ENCODE results near the gene TLN1. TPM values are rescaled to one million over a fixed set of nuclear protein-coding genes. Genes with fewer than 3 reads are reported as not detected.

TLN1 gene
- total and polyA plus RNA-seq, 10 of the 15 experiments (the other 5 are each of a cell fraction or from before 2014, with no cell fraction given) = 11.6 to 305 (median 71.9) TPM

DNA sequence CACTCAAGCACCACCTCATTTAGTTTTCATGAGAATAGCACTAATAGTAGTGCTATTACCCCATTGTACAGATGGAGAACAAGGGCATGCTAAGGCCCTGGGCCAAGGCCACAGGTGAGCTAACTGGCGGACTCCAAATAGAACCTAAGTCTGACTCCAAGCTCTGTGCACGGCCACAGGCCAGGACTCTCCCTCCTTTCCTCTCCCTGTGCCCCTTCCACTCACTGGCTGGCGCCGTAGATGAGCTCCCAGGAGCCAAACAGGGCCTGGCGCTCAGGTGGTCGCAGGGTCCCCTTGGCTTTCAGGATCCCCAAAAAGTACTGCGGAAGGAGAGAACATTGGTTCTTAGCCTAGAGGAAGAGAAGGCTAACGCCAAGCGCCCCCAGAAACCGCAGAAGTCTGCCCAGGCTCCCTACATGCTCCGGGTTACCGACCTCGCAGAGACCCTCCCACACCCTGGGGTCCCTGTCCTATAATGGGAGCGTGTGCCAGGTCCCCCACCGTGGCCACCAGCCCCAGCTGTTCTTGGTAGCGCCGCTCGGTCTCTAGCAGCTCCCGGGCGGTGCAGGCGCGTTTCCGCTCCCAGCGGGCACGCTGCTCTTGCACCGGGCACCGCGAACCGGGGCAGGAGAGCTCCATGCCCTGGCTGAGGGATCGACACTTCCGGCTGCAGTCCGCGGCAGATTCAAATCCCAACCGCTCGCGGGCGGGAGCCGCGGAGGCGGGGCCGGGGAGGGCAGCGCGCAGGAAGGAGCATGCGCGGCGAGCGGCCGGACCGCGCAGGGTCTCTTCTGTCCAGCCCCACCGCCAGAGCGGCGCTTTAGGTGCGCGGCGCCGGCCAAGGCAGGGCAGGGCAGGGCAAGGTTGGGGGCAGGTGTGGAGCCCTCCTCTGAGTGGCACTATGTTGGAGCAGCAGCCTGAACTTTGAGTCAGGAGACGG is 67.2 kb downstream of the TLN1 start, which contains the start of gene ARHGEF39 (continued):
- TF ChIP-seq RFX5 (IDR thresholded peaks at IDR 0.05; ENCODE audit: low read depth, low read length) (no peak), RELA (IDR thresholded peaks at IDR 0.05; ENCODE audit: borderline replicate concordance, partially characterized antibody) (no peak), SMAD1 (IDR thresholded peaks at IDR 0.05; ENCODE audit: low read depth, partially characterized antibody) (no peak), FOS (IDR thresholded peaks at IDR 0.05; ENCODE audit: borderline replicate concordance, extremely low read depth, insufficient read length) (no peak), CEBPB (IDR thresholded peaks at IDR 0.05; ENCODE audit: borderline replicate concordance in 1 of 2, low read depth in 2 of 2, low read length in 2 of 2) (no peak), POU2F2 (IDR thresholded peaks at IDR 0.05; ENCODE audit: borderline replicate concordance, low read depth, low read length) (no peak; the same call in 2 of the 3 replicates), MEF2A (IDR thresholded peaks at IDR 0.05; ENCODE audit: insufficient read depth, low read depth, low read length) (no peak), HCFC1 (IDR thresholded peaks at IDR 0.05; ENCODE audit: low read length) (no peak), RB1 (IDR thresholded peaks at IDR 0.05; ENCODE audit: borderline replicate concordance) (peak; percentile 63), SP1 (IDR thresholded peaks at IDR 0.05; ENCODE audit: low read depth, low read length) (no peak), TCF12 (IDR thresholded peaks at IDR 0.05; ENCODE audit: low read depth, low read length) (peak; percentile 51; the same call in 1 of the 2 replicates), IKZF2 (IDR thresholded peaks at IDR 0.05) (peak in 1 of 2 experiments; percentile 52; a peak in 1 of 4 replicates), HDAC2 (IDR thresholded peaks at IDR 0.05) (no peak), NFYB (IDR thresholded peaks at IDR 0.05; ENCODE audit: insufficient read depth, low read depth, low read length) (no peak), MYC (IDR thresholded peaks at IDR 0.05; ENCODE audit: insufficient read depth, insufficient read length, insufficient replicate concordance, low read length, severe bottlenecking) (no peak), EGR1 (IDR thresholded peaks at IDR 0.05; ENCODE audit: borderline replicate concordance in 1 of 2, low read depth in 2 of 2, low read length in 2 of 2) (peak in 1 of 2 experiments; percentile 29; a peak in 1 of 3 replicates), NBN (IDR thresholded peaks at IDR 0.05) (no peak), TBL1XR1 (IDR thresholded peaks at IDR 0.05; ENCODE audit: low read depth, low read length) (no peak)
- TF ChIP-seq, protein P1, sequence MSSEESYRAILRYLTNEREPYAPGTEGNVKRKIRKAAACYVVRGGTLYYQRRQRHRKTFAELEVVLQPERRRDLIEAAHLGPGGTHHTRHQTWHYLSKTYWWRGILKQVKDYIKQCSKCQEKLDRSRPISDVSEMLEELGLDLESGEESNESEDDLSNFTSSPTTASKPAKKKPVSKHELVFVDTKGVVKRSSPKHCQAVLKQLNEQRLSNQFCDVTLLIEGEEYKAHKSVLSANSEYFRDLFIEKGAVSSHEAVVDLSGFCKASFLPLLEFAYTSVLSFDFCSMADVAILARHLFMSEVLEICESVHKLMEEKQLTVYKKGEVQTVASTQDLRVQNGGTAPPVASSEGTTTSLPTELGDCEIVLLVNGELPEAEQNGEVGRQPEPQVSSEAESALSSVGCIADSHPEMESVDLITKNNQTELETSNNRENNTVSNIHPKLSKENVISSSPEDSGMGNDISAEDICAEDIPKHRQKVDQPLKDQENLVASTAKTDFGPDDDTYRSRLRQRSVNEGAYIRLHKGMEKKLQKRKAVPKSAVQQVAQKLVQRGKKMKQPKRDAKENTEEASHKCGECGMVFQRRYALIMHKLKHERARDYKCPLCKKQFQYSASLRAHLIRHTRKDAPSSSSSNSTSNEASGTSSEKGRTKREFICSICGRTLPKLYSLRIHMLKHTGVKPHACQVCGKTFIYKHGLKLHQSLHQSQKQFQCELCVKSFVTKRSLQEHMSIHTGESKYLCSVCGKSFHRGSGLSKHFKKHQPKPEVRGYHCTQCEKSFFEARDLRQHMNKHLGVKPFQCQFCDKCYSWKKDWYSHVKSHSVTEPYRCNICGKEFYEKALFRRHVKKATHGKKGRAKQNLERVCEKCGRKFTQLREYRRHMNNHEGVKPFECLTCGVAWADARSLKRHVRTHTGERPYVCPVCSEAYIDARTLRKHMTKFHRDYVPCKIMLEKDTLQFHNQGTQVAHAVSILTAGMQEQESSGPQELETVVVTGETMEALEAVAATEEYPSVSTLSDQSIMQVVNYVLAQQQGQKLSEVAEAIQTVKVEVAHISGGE (CRISPR knock-in tag; IDR thresholded peaks at IDR 0.05) = no peak
- TF ChIP-seq, protein P2, sequence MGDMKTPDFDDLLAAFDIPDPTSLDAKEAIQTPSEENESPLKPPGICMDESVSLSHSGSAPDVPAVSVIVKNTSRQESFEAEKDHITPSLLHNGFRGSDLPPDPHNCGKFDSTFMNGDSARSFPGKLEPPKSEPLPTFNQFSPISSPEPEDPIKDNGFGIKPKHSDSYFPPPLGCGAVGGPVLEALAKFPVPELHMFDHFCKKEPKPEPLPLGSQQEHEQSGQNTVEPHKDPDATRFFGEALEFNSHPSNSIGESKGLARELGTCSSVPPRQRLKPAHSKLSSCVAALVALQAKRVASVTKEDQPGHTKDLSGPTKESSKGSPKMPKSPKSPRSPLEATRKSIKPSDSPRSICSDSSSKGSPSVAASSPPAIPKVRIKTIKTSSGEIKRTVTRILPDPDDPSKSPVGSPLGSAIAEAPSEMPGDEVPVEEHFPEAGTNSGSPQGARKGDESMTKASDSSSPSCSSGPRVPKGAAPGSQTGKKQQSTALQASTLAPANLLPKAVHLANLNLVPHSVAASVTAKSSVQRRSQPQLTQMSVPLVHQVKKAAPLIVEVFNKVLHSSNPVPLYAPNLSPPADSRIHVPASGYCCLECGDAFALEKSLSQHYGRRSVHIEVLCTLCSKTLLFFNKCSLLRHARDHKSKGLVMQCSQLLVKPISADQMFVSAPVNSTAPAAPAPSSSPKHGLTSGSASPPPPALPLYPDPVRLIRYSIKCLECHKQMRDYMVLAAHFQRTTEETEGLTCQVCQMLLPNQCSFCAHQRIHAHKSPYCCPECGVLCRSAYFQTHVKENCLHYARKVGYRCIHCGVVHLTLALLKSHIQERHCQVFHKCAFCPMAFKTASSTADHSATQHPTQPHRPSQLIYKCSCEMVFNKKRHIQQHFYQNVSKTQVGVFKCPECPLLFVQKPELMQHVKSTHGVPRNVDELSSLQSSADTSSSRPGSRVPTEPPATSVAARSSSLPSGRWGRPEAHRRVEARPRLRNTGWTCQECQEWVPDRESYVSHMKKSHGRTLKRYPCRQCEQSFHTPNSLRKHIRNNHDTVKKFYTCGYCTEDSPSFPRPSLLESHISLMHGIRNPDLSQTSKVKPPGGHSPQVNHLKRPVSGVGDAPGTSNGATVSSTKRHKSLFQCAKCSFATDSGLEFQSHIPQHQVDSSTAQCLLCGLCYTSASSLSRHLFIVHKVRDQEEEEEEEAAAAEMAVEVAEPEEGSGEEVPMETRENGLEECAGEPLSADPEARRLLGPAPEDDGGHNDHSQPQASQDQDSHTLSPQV (IDR thresholded peaks at IDR 0.05) = no peak
- TF ChIP-seq, protein P3, sequence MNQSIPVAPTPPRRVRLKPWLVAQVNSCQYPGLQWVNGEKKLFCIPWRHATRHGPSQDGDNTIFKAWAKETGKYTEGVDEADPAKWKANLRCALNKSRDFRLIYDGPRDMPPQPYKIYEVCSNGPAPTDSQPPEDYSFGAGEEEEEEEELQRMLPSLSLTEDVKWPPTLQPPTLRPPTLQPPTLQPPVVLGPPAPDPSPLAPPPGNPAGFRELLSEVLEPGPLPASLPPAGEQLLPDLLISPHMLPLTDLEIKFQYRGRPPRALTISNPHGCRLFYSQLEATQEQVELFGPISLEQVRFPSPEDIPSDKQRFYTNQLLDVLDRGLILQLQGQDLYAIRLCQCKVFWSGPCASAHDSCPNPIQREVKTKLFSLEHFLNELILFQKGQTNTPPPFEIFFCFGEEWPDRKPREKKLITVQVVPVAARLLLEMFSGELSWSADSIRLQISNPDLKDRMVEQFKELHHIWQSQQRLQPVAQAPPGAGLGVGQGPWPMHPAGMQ (IDR thresholded peaks at IDR 0.05; ENCODE audit: borderline replicate concordance) = no peak
